HG02981 (cell line): ENCODE measurements around the gene FAM210A.

Experiments used
- ATAC-seq: cut with Tn5 transposase; IDR thresholded peaks from one replicate; pipeline ENCODE4 v1.9.1; 2021; ENCODE audit warnings: mild to moderate bottlenecking, moderate library complexity; ENCODE audit not compliant: unreplicated experiment

FAM210A gene

GRCh38 chr18:13649397-13650390, 76.7 kb downstream of the FAM210A start:
- ATAC-seq, result no peak

GRCh38 chr18:13647761-13648160, 78.6 kb downstream of the FAM210A start:
- no peak for ATAC-seq

- ATAC-seq, result no peak
Measured at GRCh38 chr18:13646633-13647032, 79.7 kb downstream of the FAM210A start.

GRCh38 chr18:13645093-13645492, 81.3 kb downstream of the FAM210A start:
- no peak for ATAC-seq

- ATAC-seq, result no peak
Measured at GRCh38 chr18:13643261-13643751, 83.1 kb downstream of the FAM210A start.

GRCh38 chr18:13642440-13642827, 83.9 kb downstream of the FAM210A start:
- ATAC-seq, result no peak

GRCh38 chr18:13641551-13642439, 84.6 kb downstream of the FAM210A start:
- ATAC-seq, result no peak

- ATAC-seq, result no peak
Measured at GRCh38 chr18:13640266-13640860, 86.0 kb downstream of the FAM210A start.

- no peak for ATAC-seq
Measured at GRCh38 chr18:13638719-13639595, 87.4 kb downstream of the FAM210A start.

GRCh38 chr18:13635046-13635445, 91.3 kb downstream of the FAM210A start:
- ATAC-seq, result no peak

- no peak for ATAC-seq
Measured at GRCh38 chr18:13633700-13634099, 92.7 kb downstream of the FAM210A start.

- ATAC-seq, result no peak
Measured at GRCh38 chr18:13630716-13631268, 95.6 kb downstream of the FAM210A start.

- peak; percentile 72 for ATAC-seq
Measured at GRCh38 chr18:13629841-13630715, 96.3 kb downstream of the FAM210A start.

- no peak for ATAC-seq
Measured at GRCh38 chr18:13628211-13628610, 98.1 kb downstream of the FAM210A start.

GRCh38 chr18:13627639-13628038, 98.7 kb downstream of the FAM210A start:
- no peak for ATAC-seq

- no peak for ATAC-seq
Measured at GRCh38 chr18:13626544-13626908, 99.8 kb downstream of the FAM210A start.

- no peak for ATAC-seq
Measured at GRCh38 chr18:13625843-13626543, 100.4 kb downstream of the FAM210A start.

- ATAC-seq, result no peak
Measured at GRCh38 chr18:13625355-13625754, 101.0 kb downstream of the FAM210A start.
